HG03060 (cell line): ENCODE data around the gene CDKN2AIP.

Source experiments
- ATAC-seq: cut with Tn5 transposase; IDR thresholded peaks from one replicate; pipeline ENCODE4 v1.9.1; 2021; ENCODE audit warnings: low read depth, moderate number of reproducible peaks; ENCODE audit not compliant: unreplicated experiment

CDKN2AIP gene, protein sequence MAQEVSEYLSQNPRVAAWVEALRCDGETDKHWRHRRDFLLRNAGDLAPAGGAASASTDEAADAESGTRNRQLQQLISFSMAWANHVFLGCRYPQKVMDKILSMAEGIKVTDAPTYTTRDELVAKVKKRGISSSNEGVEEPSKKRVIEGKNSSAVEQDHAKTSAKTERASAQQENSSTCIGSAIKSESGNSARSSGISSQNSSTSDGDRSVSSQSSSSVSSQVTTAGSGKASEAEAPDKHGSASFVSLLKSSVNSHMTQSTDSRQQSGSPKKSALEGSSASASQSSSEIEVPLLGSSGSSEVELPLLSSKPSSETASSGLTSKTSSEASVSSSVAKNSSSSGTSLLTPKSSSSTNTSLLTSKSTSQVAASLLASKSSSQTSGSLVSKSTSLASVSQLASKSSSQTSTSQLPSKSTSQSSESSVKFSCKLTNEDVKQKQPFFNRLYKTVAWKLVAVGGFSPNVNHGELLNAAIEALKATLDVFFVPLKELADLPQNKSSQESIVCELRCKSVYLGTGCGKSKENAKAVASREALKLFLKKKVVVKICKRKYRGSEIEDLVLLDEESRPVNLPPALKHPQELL

DNA sequence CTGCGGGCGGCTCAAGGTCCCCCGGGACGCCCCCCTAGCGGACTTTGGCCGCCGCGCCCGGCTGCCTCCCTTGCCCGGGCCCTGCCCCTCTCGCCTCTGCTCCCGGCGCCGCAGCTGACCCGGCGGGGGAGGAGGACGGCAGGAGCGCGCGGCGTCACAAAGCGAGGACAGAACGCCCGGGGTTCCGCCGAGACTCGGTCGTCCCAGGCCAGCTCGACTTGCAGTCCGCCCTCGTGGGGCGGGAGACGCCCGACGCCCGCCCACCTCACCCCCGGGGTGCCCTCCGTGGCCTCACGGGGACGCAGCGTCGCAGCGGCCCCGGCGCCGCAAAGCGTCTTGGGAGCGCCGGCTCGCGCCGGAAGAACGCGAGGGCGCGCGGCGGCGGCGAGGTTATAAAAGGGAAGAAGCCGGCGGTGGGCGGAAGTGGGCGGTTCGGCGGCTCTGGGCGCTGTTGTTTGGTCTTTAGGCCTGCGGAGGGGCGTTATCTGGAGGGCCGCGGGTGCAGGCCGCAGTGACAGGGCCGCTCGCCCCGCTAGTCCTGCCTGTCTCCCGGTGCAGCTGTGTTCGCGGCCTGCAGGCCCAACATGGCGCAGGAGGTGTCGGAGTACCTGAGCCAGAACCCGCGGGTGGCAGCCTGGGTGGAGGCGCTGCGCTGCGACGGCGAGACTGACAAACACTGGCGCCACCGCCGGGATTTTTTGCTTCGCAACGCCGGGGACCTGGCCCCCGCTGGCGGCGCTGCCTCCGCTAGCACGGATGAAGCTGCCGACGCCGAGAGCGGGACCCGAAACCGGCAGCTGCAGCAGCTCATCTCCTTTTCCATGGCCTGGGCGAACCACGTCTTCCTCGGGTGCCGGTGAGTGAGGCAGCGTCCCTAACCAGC lies at the start of gene CDKN2AIP:
Gene CDKN2AIP, plus strand, starts transcription at position 423 of the 883 bp plus-strand sequence. Its CDS starts 162 bp downstream, at position 585.
- peak; percentile 74 for ATAC-seq

DNA sequence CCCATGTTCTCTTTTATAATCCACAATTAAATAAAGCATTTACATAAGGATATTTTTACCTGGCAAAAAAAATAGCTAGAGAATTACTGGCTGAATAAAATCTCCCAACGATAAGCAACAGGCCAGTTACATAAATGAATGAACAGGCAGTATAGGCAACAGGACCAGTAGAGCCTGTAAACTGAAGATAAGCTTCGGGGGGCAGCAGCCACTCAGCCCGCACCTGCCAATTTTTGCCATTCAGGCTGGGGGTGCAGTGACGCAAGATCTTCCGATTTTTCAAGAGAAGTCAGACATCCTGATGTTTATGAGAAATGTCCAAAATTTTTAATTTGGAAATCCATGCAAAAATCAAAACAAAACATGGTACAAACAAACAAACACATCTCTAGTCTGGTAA lies 49.0 kb upstream of the CDKN2AIP start:
- no peak for ATAC-seq

DNA sequence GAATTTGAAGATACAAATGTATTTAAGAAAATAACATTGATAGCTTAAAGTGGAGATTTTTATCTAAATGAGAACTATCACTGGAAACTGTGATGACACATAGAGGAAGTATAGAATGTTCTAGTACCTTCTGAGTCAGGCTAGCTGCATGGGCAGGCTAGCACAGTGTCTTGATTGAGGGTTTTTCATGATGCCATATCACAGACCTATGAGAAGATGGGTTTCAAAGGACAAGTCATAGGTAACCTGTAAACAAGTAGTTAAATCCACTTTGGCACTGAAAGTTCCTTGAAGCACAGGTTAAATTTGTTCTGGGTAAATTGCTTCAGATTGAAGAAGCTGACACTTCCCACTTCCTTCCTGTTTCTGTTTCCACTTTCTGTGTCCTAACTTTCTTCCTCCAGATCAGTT lies 48.2 kb upstream of the CDKN2AIP start:
- no peak for ATAC-seq

DNA sequence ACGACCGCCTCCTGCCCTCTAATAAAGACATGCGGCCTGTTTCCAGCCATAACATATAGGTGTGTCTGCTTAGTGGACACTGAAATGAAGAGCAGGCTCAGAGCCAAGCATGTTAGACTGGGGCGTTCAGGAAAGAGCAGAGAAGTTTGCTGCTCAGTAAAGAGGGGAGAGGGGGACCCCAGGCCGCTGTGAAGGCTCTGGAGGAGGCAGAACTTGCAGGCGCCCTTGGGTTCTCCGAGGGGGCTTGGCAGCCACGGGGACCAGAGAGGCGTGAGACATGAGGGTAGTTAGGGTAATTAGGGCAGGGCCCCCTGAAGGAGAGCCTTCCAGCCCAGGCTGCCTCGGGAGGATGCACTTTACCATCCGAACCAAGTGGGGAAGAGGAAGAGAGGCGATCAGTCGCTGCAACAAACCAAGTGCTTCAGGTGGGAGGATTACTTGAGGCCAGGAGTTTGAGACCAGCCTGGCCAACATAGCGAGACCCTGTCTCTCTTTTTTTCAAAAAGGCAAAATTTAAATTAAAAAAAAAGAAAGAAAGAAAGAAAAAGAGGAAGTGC lies 46.6 kb upstream of the CDKN2AIP start:
- no peak for ATAC-seq

DNA sequence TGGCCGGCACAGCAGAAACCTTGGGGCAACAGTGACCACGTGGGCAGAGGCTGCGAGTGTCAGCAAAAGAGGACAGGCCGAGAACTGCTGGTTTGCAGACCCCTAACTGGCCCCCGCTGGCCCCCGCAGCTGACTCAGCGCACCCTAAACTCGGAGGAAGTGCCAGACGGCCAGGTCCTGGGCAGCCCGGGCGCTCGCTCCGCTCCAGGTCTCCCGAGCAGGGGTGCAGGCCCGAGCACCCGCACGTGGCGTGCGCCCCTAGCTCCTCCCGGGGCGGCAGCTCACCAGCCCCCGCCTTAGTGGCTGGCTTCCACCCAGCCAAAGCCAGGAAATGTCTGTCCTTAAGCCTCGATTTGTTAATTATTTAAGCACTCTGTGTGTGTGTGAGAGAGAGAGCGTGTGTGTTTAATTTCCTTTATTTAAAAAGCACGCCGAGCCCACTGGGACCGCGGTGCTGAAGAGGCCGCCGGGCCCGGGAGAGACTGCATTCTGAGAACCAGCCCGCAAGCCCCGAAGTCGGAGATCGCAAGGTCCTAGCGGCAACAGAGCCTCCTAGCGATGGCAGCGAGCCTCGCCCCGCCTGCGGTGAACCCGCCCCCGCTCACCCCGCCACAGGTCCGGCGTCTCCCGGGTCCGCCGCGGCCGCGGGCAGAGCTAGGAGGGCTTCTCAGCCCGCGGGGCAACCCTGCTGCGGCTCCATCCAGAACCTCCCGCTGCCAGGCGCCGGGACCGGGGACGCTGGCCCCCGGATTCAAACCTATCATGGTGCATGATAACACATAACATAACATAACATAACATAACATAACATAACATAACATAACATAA lies 45.9 kb upstream of the CDKN2AIP start:
- peak; percentile 76 for ATAC-seq

DNA sequence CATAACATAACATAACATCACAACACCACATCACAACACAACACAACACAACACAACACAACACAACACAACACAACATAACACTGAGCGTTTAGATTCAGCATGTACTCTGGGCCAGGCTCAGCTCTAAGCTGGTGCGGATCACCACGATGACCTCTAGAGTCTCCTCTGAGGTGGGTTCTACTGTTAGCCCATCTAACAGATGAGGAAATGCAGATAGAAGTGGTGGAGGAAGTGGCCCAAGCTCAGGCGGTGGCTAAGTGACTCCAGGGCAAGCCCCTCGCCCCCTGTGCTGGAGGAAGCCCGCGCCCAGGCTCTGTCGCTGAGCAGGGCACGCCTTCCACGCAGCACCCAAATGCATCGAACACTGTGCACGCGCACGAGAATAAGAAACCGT lies 45.3 kb upstream of the CDKN2AIP start:
- no peak for ATAC-seq

DNA sequence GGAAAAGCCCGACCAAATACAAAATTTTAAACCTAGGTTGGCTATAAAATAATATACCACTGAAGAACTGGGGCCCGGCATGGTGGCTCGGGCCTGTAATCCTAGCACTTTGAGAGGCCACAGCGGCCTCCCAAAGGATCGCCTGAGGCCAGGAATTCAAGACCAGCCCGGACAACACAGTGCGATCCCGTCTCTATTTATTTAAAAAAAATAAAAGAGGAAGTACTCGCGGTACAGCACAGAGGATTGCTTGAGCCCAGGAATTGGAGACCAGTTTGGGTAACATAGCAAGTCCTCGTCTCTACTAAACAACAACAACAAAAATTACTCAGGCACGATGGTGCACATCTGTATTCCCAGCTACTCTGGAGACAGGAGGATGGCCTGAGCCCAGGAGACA lies 44.8 kb upstream of the CDKN2AIP start:
- no peak for ATAC-seq

DNA sequence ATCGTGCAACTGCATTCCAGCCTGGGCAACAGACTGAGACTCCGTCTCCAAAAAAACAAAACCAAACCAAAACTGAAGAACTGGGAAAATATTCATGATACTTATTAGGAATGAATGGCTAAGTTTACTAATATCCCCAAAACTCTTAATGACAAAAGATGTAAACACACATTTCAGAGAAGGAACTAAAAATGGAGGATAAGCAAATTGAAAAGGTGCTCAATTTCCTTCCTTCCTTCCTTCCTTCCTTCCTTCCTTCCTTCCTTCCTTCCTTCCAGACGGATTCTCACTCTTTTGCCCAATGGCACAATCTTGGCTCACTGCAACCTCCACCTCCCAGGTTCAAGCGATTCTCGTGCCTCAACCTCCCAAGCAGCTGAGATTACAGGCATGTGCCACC lies 44.4 kb upstream of the CDKN2AIP start:
- no peak for ATAC-seq

DNA sequence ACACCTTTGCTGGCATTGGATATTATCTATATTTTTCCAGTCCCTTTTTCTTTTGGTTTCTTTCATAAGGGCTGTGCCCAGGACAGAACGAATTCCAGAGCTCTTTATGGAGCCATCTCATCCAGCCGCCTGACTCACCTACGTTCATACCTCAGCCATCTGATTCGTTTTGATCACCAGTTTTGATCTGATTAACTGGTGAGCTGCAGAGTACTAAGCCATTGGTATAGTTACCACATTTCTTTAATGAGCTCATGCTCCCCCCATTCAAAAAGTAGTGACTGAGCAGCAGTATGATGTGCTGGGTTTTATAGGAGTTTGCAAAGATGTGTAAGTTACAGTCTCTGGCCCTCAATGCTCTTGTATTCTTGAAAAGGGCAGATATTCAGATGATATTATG lies 43.0 kb upstream of the CDKN2AIP start:
- ATAC-seq = no peak

DNA sequence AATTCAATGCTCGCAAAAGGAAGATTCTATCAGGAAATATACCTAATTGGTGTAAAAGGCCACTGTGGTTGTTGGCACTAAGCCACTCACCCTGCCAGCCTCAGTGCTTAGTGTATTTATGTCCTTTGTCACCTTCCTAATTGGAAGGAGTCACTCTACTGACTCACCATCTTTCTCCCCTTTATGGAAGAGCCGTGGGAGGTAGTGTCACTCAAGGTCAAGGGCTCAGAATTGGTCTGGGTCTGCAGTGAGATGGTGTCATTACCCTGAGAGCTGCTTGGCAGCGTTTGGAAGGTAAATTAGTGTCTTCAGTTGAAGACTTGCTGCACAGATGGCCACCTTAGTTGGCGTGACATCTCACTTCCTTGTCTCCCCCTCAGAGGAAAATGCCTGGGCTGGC lies 41.7 kb upstream of the CDKN2AIP start:
- no peak for ATAC-seq

DNA sequence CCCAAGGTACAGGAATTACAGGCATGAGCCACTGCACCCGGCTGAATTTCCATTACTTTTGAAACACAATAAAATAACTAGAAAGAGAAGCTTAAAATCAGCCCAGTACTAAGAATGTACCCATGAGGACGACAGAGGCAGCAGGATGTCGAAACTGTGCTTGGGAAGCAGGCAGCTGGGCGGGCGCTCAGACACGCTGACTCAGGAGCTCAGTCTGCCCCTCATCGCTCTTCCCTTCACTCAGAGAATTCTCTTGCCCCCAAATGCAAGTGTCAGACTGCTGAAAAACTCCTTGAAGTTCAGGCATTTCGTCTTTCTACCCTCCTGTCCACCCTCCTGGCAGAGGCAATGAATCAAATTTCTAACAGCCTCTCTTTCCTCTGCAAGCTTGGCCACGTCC lies 41.0 kb upstream of the CDKN2AIP start:
- ATAC-seq = no peak

DNA sequence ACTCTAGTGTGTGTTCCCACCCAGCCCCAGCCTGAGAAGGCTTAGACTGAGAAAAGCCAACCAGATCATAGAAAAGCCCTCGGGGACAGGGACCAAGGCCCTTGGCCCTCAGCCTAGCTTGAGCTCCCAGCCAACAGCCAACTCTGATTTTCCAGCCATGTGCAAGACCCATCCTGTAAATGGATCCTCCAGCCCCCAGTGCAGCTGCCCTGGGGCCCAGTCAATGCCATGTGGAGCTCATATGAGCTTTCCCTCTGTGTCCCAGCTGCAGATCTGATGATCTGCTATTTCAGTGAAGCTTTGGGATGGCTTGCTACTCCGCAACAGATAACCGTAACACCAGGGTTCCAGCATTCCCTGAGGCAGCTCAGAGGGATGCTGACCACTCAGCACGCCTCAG lies 40.5 kb upstream of the CDKN2AIP start:
- ATAC-seq = no peak

DNA sequence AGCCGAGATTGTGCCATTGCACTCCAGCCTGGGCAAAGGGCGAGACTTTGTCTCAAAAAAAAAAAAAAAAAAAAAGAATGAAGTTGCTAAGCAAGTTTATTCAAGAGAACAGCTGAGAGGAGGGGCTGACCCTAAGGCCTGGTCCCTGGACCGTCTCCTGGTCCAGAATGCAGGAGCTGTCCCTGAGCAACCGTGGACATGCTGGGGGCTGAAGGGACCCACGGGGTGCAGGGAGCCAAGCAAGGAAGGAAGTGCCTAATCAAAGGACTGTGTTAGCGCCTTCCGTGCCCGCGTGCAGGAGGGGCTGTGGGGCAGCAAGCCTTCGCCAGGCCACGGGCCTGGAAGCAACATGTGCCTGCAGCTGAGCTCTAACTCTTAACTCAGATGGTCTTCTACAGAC lies 39.1 kb upstream of the CDKN2AIP start:
- no peak for ATAC-seq

DNA sequence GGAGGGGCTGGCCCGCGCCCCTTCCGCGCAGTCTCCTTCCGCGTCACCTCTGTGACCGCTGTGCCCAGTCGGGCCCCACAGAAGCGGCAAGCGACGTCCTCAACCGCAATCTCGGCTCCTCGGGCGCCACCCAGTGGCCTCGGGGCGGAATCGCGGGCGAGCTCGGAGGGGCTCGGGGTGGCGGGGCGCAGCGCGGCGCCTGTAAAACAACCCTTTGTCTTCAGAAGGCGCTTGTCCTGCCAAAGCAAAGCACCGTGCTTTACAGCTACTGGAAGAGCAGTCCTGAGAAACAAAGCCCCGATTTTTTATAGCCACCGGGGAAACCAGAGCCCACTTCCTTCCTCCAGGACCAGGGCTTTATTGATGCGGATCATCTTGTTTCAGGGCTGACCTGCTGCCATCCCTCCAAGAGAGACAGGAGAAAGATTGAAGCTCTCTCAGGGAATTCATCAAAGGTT lies 37.3 kb upstream of the CDKN2AIP start:
- peak; percentile 71 for ATAC-seq

DNA sequence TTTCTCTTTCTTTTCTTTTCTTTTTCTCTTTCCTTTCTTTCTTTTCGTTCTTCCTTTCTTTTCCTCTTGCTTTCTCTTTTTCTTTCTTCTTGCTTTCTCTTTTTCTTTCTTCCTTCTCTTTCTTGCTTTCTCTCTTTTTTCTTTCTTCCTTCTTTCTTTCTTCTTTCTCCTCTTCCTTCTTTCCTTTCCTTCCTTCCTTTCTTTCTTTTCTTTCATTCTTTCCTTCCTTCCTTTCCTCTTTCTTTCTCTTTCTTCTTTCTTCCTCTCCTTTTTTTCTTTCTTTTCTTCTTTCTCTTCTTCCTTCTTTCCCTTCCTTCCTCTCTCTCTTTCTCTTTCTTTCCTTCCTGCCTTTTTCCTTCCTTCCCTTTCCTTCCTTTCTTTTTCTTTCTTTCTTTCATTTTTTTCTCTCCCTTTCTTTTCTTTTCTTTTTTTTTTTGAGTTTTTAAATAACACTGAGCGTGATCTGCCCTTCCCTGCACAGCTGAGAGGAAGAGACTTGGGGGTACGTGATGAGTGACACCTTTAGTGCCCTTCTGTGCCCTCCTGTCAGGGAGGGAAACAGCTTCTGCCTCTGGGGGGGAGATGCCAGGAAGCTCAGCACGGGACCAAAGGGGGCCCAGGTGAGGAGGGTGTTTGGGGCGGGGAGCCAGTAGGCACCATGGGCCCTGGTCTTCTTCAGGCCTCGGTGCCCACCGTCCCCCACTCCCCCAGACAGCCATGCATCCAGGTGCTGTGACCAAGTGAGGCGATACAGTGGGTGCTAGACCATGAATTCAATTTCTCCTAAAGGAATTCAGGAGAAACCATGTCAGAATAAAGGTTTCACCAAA lies 36.6 kb upstream of the CDKN2AIP start:
- ATAC-seq = no peak

DNA sequence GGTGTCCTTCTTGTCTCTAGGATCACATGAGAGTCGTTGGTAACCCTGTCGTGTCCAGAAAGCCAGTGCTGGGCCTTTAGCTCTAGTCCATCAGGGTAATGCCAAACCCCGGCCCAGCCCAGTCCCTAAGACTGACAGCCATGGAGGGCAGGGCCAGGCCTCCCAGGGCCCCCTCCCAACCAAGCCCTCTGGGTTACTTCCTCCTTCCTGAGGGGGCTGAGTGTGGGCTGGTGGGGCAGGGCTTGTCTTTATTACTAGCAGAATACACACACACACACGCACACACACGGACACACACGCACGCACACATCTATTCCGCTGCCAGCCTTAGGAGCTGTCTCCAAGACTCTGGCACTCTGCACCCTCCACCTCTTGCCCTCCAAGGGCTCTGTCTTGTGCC lies 35.6 kb upstream of the CDKN2AIP start:
- no peak for ATAC-seq

DNA sequence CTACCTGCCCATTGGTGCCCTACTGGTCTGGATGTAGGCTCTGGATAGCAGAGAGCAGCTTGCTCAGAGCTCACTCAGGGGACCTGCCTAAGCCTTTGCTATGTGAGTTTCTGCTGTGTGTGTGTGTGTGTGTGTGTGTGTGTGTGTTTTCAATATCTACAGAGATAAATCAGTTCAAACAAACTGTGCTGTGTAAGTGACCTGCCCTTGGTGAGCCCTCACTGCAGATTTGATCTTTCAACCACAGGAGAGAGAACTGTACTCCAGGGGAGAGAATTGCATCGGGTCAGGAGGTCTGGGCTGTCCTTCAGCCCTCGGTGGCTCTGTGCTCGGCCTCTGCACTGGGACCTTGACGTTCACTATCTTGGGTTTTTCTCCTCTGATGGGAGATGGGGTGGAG lies 35.0 kb upstream of the CDKN2AIP start:
- ATAC-seq = no peak

DNA sequence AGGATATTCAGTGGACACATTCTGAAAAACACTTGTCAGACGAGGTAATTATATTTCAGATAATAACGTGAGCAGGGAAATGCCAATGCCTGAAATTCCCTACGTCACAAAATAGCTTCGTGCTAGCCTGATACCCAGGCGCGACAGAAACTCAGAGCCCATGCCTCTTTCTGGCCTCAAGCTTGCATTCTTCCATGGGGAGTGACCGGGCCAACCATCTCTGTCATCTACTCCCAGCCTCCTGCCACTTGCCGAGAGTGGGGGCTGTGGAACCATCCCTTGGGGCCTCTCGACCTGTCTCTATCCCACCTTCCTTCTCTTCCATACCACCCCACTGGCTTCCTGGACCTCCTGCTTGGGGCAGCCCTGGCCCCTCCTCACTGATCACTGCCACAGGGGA lies 34.5 kb upstream of the CDKN2AIP start:
- ATAC-seq = no peak

DNA sequence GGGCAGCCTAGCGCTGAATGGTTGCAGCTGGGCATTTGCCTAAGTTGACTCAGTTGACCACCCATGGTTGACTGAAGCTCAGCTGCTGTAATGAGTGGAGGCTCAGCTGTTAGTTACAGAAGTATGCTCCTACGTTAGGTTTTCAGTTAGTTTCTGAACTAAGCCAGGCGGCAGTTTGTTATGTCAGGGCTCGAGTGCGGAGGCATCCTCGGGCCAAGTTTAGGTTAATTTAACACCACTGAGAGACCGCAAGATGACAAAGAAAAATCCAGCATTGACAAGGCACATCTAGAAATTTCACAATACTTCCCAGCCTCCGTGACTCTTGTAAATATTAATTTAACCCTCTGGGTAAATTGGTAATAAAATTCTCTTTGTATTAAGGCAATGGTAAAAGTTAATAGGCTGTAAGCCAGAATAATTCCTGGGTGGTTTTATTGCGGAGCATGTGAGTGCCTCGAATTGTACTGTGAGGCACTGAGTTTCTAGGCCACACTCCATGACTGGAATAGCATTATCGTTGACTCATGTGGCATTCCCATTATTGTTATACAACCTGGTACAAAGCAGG lies 33.1 kb upstream of the CDKN2AIP start:
- ATAC-seq = peak; percentile 57
